Ascending aorta (tissue), 2 donors: ENCODE results near the gene RREB1. TPM values are rescaled to one million over a fixed set of nuclear protein-coding genes. Genes with fewer than 3 reads are reported as not detected.

Experiments
- DNase-seq, 2 donors: peaks; one replicate each; pipeline ENCODE4 v3.0.0-alpha.2; 2019; ENCODE audit warnings: low spot score in 2 of 2
- H3K27ac ChIP-seq, 2 donors: fragments of 200-600 bp; sonication (generic); one replicate each; pipeline ENCODE4 v1.5.1; 2016 to 2017; ENCODE audit warnings: mild to moderate bottlenecking in 1 of 2
- H3K27me3 ChIP-seq: fragments of 200-600 bp; sonication (generic); one replicate; pipeline ENCODE4 v1.5.1; 2017
- H3K36me3 ChIP-seq, 2 donors: fragments of 200-600 bp; sonication (generic); one replicate each; pipeline ENCODE4 v1.5.1; 2016
- H3K4me1 ChIP-seq, 2 donors: fragments of 200-600 bp; sonication (generic); one replicate each; pipeline ENCODE4 v1.5.1; 2016 to 2017; ENCODE audit warnings: mild to moderate bottlenecking in 1 of 2
- H3K4me3 ChIP-seq, 2 donors: fragments of 200-600 bp; sonication (generic); one replicate each; pipeline ENCODE4 v1.5.1; 2016 to 2017; ENCODE audit warnings: mild to moderate bottlenecking in 1 of 2
- H3K9me3 ChIP-seq, 2 donors: fragments of 200-600 bp; sonication (generic); one replicate each; pipeline ENCODE4 v1.5.1; 2016
- intact Hi-C: fragments of 100-400 bp; cut with DNase I; formaldehyde crosslinking; loops from one replicate; pipeline ENCODE4 v1.15.1; 2023
- total RNA-seq: library from RNA; depleted of rRNA; stranded (reverse); fragments of >200 nt; gene quantifications from one replicate; pipeline ENCODE4 v1.1.0, GENCODE V29; 2016
- TF ChIP-seq, protein P1 (sequence below), 3 experiments: fragments of 200-600 bp in 2 of 3; fragments of 450-650 bp in 1 of 3; sonication (generic) in 2 of 3; IDR thresholded peaks; one replicate each; pipeline ENCODE4 v1.5.1; 2016 to 2019; ENCODE audit warnings: antibody characterized with exemption in 3 of 3, mild to moderate bottlenecking in 1 of 3, moderate library complexity in 1 of 3

The RREB1 gene
- total RNA-seq, 1 donor from 2014 or later, result 48.9 TPM

DNA sequence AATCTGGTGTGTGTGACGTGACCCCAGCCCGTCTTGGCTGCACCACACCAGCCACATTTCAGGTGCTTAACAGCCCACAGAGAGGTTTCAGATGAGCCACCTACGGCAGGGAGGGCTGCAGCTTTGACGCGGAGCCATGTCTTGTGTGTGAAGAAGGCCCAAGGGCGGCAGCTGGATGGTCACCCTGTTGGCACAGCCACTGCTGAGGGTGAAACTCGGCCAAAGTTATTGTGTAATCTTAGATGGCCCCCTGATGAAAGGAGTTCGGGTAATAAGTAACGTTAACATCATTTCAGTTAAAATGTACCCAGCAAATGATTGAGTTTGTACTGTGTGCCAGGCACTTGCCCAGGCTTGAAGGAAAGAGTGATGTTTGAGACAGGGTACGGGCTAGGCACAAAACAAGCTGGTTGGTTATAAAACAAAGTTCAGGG is 108.1 kb downstream of the RREB1 start:
- H3K9me3 ChIP-seq, result no peaks in the 10 kb centered on the region
- DNase-seq, result no peak
- no peak overlapping the region for H3K27ac ChIP-seq
- H3K4me1 ChIP-seq, result no peaks in the 10 kb centered on the region
- no peaks in the 10 kb centered on the region for H3K27me3 ChIP-seq
- no peak overlapping the region for H3K4me3 ChIP-seq
- peaks cover 43 to 51% of the 10 kb centered on the region in 2 donors for H3K36me3 ChIP-seq
- TF ChIP-seq, protein P1, sequence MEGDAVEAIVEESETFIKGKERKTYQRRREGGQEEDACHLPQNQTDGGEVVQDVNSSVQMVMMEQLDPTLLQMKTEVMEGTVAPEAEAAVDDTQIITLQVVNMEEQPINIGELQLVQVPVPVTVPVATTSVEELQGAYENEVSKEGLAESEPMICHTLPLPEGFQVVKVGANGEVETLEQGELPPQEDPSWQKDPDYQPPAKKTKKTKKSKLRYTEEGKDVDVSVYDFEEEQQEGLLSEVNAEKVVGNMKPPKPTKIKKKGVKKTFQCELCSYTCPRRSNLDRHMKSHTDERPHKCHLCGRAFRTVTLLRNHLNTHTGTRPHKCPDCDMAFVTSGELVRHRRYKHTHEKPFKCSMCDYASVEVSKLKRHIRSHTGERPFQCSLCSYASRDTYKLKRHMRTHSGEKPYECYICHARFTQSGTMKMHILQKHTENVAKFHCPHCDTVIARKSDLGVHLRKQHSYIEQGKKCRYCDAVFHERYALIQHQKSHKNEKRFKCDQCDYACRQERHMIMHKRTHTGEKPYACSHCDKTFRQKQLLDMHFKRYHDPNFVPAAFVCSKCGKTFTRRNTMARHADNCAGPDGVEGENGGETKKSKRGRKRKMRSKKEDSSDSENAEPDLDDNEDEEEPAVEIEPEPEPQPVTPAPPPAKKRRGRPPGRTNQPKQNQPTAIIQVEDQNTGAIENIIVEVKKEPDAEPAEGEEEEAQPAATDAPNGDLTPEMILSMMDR (IDR thresholded peaks at IDR 0.05), result no peak
- intact Hi-C loops, result loop anchor here (5.0 kb wide), 1 partner anchor 109 kb away; the partner anchor contains the start of gene RREB1

DNA sequence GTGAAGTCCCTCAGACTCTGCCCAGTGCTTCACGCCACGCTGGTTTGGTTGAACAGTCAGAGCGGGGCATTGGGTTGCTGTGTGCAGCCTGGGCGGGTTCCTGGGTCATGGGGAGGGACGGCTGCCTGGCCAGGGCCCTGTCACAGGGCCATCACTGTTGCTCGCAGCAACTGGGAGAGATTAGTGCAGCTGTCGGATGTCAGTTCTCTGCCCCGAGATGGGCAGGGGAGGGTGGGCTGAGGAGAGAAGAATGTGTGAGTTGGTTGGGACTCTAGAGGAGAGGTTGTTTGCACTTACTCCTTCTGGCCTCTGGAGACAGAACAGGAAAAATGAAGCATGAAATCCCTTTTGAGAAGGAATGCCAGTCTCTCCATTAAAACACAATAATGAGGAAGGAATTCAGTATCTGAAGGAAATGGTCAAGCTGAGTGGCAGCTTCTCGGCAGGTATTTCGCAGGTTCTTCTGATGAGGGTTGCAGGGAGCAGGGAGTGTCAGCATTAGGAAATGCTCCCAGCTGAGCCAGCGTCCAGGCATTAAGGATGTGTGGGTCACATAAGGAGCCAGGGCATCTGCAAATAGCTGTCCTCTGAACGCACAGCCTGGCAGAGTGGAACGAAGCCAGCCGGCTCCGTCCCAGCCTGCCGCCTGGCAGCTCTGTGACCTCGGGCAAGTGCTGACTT is 109.3 kb downstream of the RREB1 start:
- intact Hi-C loops, result loop anchor here (5.0 kb wide), 1 partner anchor 110 kb away; the partner anchor contains the start of gene RREB1
- peak overlapping the region in 1 of 2 donors; percentile 38 for H3K27ac ChIP-seq
- peaks cover 30 to 42% of the 10 kb centered on the region in 2 donors for H3K36me3 ChIP-seq

GRCh38 chr6:7218406-7218988 is 110.7 kb downstream of the RREB1 start:
- TF ChIP-seq, protein P1 (IDR thresholded peaks at IDR 0.05), result no peak
- H3K4me1 ChIP-seq, result no peaks in the 10 kb centered on the region
- no peak for DNase-seq
- peaks cover 26 to 34% of the 10 kb centered on the region in 2 donors for H3K36me3 ChIP-seq
- no peaks in the 10 kb centered on the region for H3K9me3 ChIP-seq
- intact Hi-C loops, result loop anchor here (5.0 kb wide), 1 partner anchor 111 kb away; the partner anchor contains the start of gene RREB1
- no peak overlapping the region for H3K27ac ChIP-seq
- H3K4me3 ChIP-seq, result no peak overlapping the region
- no peaks in the 10 kb centered on the region for H3K27me3 ChIP-seq

More for the DNA sequence above, 109.3 kb downstream of the RREB1 start:
- H3K4me1 ChIP-seq, result no peaks in the 10 kb centered on the region
- no peaks in the 10 kb centered on the region for H3K9me3 ChIP-seq
- TF ChIP-seq, protein P1 (IDR thresholded peaks at IDR 0.05), result no peak
- no peaks in the 10 kb centered on the region for H3K27me3 ChIP-seq
- no peak overlapping the region for H3K4me3 ChIP-seq
- no peak for DNase-seq

- Histone ChIP-seq H3K4me1 (no peaks in the 10 kb centered on the region), H3K4me3 (no peak overlapping the region), H3K36me3 (peaks cover 18 to 25% of the 10 kb centered on the region in 2 donors), H3K27me3 (no peaks in the 10 kb centered on the region), H3K27ac (no peak overlapping the region), H3K9me3 (no peaks in the 10 kb centered on the region)
- no peak for DNase-seq
- intact Hi-C loops, result loop anchor here (5.0 kb wide), 1 partner anchor 112 kb away; the partner anchor contains the start of gene RREB1
- TF ChIP-seq, protein P1 (IDR thresholded peaks at IDR 0.05), result no peak
Observed at GRCh38 chr6:7219310-7219709, 111.5 kb downstream of the RREB1 start.

- Histone ChIP-seq H3K9me3 (no peaks in the 10 kb centered on the region), H3K27ac (no peak overlapping the region), H3K4me1 (no peaks in the 10 kb centered on the region), H3K4me3 (no peak overlapping the region), H3K36me3 (peaks cover 20 to 33% of the 10 kb centered on the region in 2 donors), H3K27me3 (no peaks in the 10 kb centered on the region)
- TF ChIP-seq, protein P1 (IDR thresholded peaks at IDR 0.05), result no peak
- intact Hi-C loops, result no loop called here
- DNase-seq, result no peak
Observed at GRCh38 chr6:7222197-7222596, 114.4 kb downstream of the RREB1 start.
